Transverse colon (tissue), 4 donors: Measurements from ENCODE around the gene TMEM14C.
A peak's percentile ranks its signal among the peaks of the same experiment; 100 is the strongest.

Source experiments
- CTCF ChIP-seq, 5 experiments: fragments of 200-600 bp in 3 of 5; fragments of 450-650 bp in 2 of 5; sonication (generic) in 3 of 5; IDR thresholded peaks; 1 replicate in 2 of 5; 2 replicates in 3 of 5; pipeline ENCODE4 v1.5.1; 2016 to 2017; ENCODE audit warnings: antibody characterized with exemption in 5 of 5, inconsistent platforms in 3 of 5, mild to moderate bottlenecking in 2 of 5, moderate library complexity in 1 of 5
- EP300 ChIP-seq: sonication (generic); formaldehyde crosslinking; IDR thresholded peaks from one replicate; pipeline ENCODE4 v1.6.1; 2017; ENCODE audit warnings: antibody characterized with exemption, low read depth
- POLR2A ChIP-seq: fragments of 450-650 bp; IDR thresholded peaks from one replicate; pipeline ENCODE4 v1.6.1; 2016; ENCODE audit warnings: antibody characterized with exemption, mild to moderate bottlenecking, moderate library complexity
- POLR2AphosphoS5 ChIP-seq, 3 donors: sonication (generic); formaldehyde crosslinking; IDR thresholded peaks; one replicate each; pipeline ENCODE4 v1.6.1; 2016; ENCODE audit warnings: antibody characterized with exemption in 3 of 3

GRCh38 chr6:10720265-10720959 lies 2.5 kb upstream of the TMEM14C start:
- TF ChIP-seq CTCF (IDR thresholded peaks at IDR 0.05) (no peak), POLR2AphosphoS5 (IDR thresholded peaks at IDR 0.05) (peak in 2 of 3 donors; percentile 31 to 44), POLR2A (peak; percentile 74), EP300 (no peak)
